HG03159 (cell line): Measurements from ENCODE around the gene LAMTOR4.
"Not testable (repeated sequence)": the region's sequence is repeated elsewhere in the genome, so short reads cannot be mapped to it uniquely, and the experiment has no call there.

Experiments used
- ATAC-seq: cut with Tn5 transposase; IDR thresholded peaks from one replicate; pipeline ENCODE4 v1.9.1; 2021; ENCODE audit warnings: mild to moderate bottlenecking, moderate library complexity; ENCODE audit not compliant: unreplicated experiment

Gene LAMTOR4

DNA sequence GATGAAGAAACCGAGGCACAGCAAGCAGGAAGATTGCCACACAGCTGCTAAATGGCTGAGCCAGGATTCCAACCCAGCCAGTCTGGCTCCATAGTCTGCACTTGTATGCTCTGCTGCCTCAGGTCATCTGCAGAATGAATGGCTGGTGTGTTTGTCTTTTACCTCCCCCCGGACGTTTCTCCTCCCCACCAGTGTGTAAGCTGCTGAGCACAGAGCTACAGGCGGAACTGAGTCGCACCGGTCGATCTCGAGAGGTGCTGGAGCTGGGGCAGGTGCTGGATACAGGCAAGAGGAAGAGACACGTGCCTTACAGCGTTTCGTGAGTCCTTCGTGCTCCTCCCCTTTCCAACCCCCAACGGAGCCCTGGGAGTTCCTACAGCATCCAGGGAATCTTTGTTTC is 26.7 kb upstream of the LAMTOR4 start:
- ATAC-seq = no peak

DNA sequence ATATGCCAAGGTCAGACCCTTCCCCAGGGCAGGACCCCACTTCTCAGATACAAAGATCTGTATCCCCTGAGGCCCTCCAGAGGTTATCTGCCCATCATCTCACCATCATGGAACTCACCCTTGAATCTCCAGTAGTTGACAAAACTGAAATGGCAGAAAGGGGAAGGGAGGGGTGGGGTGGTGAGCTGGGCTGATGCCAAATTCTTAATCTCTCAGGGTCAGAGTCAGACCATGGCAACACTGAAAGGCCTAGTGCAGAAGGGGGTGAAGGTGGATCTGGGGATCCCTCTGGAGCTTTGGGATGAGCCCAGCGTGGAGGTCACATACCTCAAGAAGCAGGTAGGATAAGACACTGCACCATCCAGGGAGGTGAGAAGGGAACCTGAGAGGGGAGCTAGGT is 26.1 kb upstream of the LAMTOR4 start:
- no peak for ATAC-seq

DNA sequence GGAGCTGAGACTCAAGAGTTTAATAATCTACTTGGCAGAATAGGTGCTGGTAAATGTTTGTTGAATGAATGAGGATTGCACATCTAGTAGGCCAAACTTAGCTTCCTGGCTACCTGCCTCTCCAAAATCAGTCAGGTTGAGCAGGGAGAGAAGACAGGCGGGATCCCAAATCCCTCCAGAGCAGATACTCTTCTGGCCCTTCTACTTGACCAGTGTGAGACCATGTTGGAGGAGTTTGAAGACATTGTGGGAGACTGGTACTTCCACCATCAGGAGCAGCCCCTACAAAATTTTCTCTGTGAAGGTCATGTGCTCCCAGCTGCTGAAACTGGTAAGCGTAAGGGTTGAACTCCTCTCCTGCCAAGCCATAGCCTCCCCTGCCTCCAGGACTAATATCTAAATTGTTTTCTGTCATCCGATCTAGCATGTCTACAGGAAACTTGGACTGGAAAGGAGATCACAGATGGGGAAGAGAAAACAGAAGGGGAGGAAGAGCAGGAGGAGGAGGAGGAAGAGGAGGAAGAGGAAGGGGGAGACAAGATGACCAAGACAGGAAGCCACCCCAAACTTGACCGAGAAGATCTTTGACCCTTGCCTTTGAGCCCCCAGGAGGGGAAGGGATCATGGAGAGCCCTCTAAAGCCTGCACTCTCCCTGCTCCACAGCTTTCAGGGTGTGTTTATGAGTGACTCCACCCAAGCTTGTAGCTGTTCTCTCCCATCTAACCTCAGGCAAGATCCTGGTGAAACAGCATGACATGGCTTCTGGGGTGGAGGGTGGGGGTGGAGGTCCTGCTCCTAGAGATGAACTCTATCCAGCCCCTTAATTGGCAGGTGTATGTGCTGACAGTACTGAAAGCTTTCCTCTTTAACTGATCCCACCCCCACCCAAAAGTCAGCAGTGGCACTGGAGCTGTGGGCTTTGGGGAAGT is 24.2 kb upstream of the LAMTOR4 start:
- no peak for ATAC-seq

DNA sequence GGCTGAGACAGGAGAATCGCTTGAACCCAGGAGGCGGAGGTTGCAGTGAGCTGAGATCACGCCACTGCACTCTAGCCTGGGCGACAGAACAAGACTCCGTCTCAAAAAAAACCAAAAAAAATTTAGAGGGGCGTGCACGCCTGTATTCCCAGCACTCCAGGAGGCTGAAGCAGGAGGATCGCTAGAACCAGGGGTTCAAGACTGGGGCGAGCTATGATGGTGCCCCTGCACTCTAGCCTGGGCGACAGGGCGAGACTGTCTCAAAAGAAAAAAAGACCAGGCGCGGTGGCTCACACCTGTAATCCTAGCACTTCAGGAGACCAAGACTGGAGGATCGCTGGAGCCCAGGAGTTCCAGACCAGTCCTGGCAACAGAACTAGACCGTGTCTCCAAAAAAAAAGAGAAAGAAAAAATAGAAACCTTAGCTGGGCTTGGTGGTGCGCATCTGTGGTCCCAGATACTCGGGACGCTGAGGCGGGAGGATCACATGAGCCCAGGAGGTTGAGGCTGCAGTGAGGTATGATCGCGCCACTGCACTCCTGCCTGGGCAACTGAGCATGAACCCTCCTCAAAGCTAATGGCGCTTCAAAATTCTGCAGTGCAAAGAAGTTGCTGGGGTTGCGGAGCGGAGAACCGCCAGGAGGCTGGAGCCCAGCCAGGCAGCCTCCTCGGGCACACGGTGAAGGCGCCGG is 22.3 kb upstream of the LAMTOR4 start:
- ATAC-seq = peak; percentile 60

DNA sequence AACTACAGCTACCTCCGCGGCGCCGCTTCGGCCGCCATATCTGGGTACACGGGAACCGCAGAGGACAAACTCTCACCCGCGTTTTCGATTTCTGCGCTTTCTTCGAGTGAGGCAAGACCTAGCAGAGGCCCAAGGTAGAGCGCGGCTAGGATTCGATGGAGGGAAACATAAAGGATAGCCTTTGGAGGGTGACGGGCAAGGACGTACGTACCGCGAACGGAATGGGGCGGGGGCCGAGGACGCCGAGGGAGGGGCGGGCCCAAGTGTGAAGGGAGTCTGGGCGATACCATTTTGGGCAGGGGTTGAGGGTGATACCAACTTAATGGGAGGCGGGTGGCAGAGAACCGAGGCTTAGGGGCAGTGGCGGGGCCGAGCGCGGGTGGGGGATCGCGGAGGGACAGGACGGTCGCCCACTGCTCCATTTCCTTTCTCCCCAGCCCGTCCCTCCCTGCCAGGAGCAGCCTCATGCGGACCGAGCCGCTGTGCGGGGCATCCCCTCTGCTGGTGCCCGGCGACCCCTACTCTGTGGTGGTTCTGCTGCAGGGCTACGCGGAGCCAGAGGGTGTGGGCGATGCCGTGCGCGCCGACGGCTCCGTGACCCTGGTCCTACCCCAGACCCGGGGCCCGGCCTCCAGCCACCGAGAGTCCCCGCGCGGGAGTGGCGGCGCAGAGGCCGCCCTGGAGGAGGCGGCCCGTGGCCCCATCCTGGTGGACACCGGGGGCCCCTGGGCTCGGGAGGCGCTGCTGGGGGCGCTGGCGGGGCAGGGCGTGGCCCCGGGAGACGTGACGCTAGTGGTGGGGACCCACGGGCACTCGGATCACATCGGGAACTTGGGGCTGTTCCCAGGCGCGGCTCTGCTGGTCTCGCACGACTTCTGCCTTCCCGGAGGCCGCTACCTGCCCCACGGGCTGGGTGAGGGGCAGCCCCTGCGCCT is 21.5 kb upstream of the LAMTOR4 start, which contains the start of gene MBLAC1:
Gene MBLAC1 (plus strand): TSS at position 37 of the 935 bp plus-strand sequence. CDS start 429 bp downstream, at position 466.
- ATAC-seq = peak; percentile 69

DNA sequence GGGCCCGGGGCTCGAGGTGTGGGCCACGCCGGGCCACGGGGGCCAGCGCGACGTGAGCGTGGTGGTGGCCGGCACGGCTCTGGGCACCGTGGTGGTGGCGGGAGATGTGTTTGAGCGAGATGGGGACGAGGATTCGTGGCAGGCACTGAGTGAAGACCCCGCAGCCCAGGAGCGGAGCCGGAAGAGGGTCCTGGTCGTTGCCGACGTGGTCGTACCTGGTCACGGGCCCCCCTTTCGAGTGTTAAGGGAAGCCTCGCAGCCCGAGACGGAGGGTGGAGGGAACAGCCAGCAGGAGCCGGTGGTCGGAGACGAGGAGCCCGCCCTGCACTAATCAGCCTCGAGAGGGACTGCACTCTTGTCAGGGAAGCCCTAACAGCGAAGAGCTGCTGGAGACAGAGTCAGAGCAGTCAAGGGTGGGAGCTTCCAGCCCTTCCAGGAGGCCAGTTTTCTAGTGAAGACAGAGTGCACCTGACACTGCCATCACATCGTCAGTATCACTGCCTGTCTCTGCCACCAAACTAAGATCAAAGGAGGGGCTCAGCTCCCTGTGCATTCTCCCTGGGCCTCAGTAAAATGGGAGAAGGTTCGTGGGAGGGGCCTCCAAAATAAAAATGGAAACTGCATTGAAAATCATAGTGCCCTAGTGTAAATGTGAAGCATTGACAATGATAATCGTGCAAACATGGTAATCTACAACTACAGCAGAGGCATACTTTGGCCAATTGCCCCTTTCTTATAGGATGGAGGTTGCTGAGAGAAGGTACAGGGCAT is 20.7 kb upstream of the LAMTOR4 start:
- ATAC-seq = no peak

DNA sequence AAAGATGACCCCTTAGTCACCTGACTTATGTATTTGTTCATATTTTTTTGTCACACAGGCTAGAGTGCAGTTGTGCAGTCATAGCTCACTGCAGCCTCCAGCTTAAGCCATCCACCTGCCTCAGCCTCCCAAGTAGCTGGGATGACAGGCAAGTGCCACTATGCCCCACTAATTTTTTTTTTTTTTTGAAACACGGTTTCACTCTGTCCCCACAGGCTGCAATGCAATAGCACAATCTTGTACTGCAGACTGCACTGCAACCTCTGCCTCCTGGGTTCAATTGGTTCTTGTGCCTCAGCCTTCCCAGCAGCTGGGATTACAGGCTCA is 20.1 kb upstream of the LAMTOR4 start:
- ATAC-seq = no peak

DNA sequence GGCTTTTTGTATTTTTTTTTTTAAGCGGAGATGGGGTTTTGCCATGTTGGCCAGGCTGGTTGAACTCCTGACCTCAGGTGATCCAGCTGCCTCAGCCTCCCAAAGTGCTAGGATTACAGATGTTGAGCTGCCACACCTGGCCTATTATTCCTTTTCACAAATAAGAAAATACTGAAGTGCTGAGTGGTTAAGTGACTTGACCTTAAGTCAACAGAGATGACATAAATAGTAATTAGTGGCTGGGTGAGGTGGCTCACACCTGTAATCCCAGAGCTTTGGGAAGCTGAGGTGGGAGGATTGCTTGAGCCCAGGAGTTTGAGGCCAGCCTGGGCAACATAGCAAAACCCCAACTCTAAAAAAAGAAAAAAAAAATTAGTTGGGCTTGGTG is 18.5 kb upstream of the LAMTOR4 start:
- ATAC-seq = not testable (repeated sequence)

DNA sequence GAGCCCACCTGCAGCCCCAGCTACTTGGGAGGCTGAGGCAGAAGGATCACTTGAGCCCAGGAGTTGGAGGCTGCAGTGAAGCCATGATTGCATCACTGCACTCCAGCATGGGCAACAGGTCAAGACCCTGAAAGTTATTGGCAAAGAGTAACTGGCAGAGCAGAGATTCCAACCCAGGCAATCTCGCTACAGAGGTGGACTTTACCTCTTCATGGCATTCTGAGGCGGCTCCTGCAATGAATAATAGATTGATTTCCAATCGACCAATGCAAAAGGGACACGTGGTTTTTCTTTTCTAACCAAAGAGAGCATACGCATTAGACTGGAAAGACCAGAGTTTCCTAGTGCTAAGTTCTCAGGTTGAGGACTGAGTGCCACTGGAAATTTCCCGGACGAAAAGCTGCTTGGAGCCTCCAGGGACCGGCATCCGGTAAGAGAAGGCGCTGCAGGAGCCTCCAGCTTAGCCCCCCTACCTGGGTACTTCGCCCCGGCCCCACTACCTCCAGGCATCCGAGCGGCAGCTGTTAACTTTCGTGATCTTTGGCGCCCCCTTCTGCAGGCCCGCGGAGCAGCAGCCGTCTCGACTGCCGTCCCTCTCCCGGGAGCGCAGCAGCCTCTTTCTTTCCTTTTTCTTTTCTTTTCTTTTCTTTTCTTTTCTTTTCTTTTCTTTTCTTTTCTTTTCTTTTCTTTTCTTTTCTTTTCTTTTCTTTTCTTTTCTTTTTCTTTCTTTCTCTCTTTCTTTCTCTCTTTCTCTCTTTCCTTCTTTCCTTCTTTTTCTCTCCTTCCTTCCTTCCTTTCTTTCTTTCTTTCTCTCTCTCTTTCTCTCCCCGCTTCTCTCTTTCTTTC is 17.9 kb upstream of the LAMTOR4 start:
- ATAC-seq = no peak

DNA sequence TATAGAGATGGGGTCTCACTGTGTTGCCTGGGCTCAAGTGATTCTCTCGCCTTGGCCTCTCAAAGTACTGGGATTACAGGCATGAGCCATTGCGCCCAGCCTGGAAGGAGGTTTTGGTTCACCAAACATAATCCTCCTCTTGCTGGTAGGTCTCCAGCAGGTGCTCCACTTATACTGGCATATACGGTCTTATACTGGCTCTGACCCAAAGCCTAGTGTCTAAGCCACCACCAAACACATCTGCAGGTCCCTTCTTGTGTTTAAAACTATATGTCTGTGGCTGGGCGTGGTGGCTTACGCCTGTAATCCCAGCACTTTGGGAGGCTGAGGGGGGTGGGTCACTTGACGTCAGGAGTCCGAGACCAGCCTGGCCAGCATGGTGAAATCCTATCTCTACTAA is 16.6 kb upstream of the LAMTOR4 start:
- ATAC-seq = no peak

DNA sequence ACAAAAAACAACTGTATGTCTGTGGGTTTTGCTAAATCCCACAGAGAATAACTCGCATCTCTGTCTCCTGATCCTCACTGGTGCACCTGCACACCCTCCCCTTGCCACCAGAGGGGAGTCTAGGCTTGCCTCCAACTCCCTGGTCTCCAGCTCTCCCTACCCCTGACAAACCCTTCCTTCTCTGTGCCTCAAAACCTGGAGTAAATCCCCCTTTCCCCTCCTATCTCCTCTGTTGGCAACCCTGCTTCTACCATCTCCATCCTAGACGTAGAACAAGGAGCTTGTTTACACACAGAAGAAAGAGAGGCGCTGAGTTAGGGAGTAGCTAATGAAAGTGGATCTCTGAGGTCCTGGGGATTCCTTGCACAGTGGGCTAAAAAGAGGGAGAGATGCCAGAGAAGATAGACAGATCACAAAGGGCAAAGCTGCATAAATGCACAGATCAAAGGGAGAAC is 16.0 kb upstream of the LAMTOR4 start:
- no peak for ATAC-seq

DNA sequence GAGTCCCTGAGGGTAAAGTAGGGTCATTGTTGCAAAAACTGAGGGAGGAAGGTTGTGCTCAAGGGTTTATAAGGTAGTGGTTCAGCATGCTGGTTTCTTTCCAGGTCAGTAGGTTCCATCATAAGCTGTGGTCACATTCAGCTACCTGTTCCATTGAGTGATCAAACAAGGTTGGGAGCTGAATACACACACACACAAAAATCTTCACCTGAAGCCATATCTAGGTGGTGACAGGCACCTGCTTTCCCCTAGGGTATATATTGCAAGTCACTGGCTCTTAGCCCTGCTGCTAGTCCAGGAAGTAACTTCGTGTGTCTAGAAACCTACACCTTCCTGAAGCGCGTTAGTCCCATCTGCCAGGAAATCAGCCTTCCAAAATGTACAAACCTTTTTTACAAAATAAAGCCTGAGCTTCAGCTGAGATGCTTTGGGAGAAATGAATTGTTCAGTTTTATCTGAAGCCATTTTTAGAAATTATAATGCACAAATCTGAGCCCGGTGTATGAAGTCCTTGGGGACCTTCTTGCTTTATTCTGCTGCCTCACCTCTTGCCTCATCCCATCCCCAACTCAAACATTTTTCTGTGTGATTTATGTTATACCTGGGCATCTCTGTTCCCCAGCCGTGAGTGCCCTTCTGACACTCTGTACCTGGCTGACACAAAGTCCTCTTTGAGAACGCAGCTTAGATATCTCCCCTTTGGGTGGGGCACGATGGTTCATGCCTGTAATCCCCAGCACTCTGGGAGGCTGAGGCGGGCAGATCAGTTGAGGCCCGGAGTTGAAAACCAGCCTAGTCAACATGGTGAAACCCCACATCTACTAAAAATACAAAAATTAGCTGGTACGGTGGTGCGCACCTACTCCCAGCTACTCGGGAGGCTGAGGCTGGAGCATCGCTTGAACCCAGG is 10.6 kb upstream of the LAMTOR4 start:
- no peak for ATAC-seq

DNA sequence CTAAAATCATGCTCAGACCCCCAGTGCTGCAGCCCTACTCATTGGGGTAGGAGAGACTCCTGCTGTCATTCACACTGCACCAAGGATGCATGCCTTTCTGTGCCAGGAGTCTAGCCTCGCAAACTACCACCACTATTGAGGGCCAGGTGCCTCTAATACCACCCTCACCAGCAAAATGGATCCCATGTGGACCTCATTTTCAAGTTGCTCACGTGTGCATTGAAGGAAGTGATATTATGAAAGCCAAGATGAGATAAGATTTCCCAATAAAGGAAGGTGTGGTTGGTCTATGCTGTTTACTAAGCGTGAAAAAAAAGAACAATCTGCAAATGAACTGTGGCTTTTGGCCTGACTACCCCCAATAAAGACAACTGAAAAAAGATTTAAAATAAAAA is 7.2 kb upstream of the LAMTOR4 start:
- ATAC-seq = no peak

DNA sequence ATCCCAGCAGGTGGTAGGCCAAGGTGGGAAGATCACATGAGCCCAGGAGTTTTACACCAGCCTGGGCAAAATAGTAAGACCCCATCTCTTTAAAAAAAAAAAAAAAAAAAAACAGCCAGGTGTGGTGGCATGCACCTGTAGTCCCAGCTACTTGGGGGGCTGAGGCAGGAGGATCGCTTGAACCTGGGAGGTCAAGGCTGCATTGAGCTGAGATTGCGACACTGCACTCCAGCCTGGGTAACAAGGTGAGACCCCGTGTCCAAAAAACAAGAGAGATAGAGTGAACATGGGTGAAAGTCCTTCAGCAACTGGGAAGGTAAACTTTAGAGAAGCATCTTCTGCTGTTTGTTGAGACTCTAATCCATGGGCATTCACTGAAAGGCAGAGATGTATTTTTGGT is 6.3 kb upstream of the LAMTOR4 start:
- no peak for ATAC-seq

DNA sequence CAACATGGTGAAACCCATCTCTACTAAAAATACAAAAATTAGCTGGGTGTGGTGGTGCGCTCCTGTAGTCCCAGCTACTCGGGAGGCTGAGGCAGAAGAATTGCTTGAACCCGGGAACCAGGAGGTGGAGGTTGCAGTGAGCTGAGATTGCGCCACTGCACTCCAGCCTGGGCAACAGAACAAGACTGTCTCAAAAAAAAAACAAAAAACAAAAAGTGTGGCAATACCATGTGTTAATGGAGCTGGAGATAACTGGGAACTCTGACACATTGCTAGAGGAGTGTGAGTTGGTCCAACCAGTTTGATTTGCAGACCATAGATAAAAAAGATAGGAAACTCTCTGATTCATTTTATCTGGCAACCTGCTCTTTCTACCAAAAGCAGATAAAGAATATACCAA is 2.4 kb upstream of the LAMTOR4 start:
- not testable (repeated sequence) for ATAC-seq

DNA sequence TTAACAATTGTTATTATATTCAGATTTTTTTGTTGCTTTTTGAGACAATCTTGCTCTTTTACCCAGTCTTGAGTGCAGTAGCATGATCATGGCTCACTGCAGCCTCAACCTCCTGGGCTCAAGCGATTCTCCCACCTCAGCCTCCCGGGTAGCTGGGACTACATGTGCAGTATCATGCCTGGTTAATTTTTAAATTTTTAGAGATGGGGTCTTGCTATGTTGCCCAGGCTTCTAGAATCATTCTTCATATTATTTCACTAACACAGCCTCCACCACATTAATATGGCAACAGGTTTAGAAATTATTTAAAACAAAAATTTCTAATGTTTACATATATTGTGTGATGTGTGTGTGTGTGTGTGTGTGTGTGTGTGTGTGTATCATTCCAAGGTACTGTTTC is 1.4 kb upstream of the LAMTOR4 start:
- no peak for ATAC-seq

DNA sequence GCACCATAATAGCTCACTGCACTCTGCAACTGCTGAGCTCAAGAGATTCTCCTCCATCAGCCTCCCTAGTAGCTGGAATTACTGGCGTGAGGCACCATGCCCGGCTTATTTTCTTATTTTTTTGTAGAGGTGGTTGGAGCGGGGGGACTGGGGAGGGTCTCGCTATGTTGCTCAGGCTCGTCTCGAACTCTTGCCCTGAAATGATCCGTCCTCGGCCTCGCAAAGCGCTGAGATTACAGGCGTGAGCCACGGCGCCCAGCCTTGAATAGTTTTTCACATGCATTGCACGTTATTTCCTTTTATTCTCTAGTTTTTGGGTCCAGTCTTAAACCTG is 526 bp upstream of the LAMTOR4 start:
- ATAC-seq = no peak

DNA sequence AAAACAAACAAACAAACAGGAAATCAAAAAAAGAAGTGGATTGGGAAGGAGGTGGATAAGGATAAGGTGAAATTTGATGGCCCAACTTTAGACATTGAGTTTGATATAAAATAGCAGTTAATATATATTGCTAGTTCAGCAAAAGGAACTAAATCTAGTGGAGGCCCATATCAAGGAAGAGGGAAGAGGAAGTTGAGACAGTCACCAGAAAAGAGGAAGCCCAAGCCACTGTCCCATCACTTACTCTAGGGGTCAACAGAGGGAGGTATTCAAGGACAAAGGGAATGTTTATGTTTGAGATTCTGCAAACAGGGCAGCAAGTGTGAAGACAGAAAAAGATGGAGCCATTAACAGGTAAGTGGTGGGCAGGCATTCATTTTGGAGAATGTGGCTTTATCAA is 3.7 kb downstream of the LAMTOR4 start:
- ATAC-seq = no peak
